GM12875 (cell line): Measurements from ENCODE around the gene ITIH4.

ENCODE experiments used
- H3K4me3 ChIP-seq: one replicate; pipeline ENCODE4 v1.5.1; 2011; ENCODE audit warnings: low read depth, low read length, control low read depth
- TF ChIP-seq, protein P1 (sequence below): IDR thresholded peaks from 2 replicates; pipeline ENCODE4 v1.5.1; 2011; ENCODE audit warnings: low read depth, mild to moderate bottlenecking, control low read depth, inconsistent platforms, low read length, moderate library complexity, borderline replicate concordance; ENCODE audit not compliant: insufficient read depth

ITIH4 gene

GRCh38 chr3:52845157-52845556 is 14.7 kb upstream of the ITIH4 start:
- no peak overlapping the region for H3K4me3 ChIP-seq
- TF ChIP-seq, protein P1, sequence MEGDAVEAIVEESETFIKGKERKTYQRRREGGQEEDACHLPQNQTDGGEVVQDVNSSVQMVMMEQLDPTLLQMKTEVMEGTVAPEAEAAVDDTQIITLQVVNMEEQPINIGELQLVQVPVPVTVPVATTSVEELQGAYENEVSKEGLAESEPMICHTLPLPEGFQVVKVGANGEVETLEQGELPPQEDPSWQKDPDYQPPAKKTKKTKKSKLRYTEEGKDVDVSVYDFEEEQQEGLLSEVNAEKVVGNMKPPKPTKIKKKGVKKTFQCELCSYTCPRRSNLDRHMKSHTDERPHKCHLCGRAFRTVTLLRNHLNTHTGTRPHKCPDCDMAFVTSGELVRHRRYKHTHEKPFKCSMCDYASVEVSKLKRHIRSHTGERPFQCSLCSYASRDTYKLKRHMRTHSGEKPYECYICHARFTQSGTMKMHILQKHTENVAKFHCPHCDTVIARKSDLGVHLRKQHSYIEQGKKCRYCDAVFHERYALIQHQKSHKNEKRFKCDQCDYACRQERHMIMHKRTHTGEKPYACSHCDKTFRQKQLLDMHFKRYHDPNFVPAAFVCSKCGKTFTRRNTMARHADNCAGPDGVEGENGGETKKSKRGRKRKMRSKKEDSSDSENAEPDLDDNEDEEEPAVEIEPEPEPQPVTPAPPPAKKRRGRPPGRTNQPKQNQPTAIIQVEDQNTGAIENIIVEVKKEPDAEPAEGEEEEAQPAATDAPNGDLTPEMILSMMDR, result no peak

DNA sequence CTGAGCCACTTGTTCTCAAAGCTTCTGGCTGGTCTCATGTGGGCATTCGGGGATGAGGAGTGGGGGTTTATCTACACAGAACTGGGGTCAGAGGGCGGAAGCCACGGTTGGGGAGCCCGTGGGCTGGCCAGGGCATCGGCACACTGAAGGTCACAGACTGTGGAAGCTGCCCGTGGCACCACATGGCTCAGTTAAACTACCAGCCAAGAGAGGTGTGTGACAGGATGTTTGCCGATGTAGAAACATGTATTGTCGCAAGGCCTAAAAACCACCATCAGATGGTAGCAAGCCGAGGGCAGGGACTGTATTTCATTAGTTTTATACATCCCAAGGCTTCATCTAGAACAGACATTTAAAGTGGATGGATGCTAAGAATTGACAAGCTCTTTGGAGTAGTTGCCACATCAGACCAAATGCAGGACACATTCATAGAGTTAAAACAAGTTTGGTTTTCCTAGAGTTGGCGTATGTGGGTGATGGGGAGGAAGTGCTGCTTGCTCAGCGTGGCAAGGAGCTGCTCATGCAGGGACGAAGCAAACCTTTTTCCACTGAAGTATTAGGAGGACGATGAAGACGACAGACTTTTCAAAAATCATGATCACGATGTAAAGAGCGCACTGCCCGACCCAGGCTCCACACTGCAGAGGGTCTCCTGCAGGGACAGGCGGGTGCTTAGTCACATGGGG is 14.0 kb upstream of the ITIH4 start:
- H3K4me3 ChIP-seq, result no peak overlapping the region
- TF ChIP-seq, protein P1, result no peak

DNA sequence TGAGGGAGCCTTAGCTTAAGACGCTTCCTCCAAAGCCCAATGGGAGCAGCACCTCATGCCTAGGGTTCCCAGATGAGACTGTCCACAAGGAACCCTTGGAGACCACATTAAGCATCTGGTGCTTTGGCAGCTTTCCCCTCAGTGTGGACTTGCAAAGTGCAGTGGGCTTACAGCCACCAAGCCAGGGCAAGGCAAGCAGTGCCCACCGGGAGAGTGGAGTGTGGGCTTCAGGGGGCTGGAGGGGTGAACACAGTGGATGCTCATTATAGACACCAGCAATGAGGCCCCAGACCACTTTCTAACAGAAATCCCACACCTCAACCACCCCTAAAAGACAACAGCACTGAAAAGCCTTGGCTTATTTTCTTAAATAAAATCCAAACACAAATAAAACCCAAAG is 13.4 kb upstream of the ITIH4 start:
- TF ChIP-seq, protein P1, result no peak
- no peak overlapping the region for H3K4me3 ChIP-seq

- no peak overlapping the region for H3K4me3 ChIP-seq
- TF ChIP-seq, protein P1, result no peak
Observed at GRCh38 chr3:52843108-52843865, 12.8 kb upstream of the ITIH4 start.

- H3K4me3 ChIP-seq, result no peak overlapping the region
Observed at GRCh38 chr3:52842424-52842823, 12.0 kb upstream of the ITIH4 start.

DNA sequence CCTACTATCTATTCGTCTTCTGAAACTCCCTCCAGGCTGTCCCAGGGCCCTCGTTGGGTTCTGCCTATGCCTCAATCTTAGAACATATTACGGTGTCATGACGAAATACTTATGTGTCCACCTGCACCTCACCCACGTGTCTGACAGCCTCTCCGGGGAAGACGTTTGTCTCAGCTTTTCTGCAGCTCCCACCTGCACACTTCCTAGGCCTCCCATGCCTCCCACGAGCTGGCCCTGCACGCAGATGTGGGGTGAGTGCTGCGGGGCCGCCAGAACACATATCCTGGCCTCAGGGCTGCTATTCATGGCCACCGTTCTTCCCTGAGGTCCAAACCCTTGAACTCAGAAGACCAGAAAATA is 11.5 kb upstream of the ITIH4 start:
- TF ChIP-seq, protein P1, result no peak

More at GRCh38 chr3:52842424-52842823, 12.0 kb upstream of the ITIH4 start:
- TF ChIP-seq, protein P1, result no peak

More for the DNA sequence above, 11.5 kb upstream of the ITIH4 start:
- H3K4me3 ChIP-seq, result no peak overlapping the region
